ENCODE results near the gene USP6.
"Not testable (repeated sequence)": the region's sequence is repeated elsewhere in the genome, so short reads cannot be mapped to it uniquely, and the experiment has no call there.

USP6 gene

GRCh38 chr17:5122586-5123342 is 6.9 kb downstream of the USP6 start:
- no peak for DNase-seq

- no peak for DNase-seq
Measured at GRCh38 chr17:5123343-5124124, 7.7 kb downstream of the USP6 start.

GRCh38 chr17:5124125-5124760 is 8.4 kb downstream of the USP6 start:
- not testable (repeated sequence) for DNase-seq

GRCh38 chr17:5124896-5125295 is 9.1 kb downstream of the USP6 start:
- not testable (repeated sequence) for DNase-seq

DNA sequence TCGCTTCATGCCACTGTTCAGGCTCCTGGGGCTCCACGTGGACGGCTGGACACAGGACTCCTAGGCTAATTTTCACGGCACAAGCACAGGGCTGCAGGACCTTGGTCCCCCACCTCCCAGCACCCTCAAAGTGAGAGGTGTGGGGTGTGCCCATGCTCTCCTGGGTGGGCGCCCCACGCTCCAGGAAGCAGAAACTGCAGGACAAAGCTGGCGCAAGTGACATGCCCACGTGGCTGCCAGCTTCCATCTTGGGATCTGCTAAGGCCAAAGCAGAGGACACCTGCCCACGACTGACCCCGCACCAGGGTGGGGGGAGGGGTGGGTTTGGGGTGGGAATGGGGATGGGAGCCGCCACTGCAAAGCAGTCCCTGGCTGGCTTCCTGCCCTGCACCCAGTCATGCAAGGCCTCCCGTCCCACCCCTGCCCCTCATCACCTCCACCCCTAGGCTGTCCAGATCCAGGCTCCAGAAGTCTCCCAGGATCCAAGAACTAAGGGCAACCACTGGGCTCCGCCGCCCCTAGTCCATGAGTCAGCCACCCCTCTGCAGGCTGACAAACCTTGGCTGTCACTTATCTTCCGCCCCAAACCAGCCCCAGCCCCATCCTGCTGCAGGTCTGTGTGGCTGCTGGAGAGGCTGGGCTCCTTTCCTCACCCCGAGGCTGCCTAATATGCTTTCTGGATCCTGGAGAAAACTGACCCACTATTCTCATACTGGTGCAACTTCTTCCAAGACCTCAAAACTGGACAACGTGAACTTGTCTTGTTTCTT is 11.1 kb downstream of the USP6 start:
- DNase-seq: no peak

GRCh38 chr17:5127910-5128309 is 12.1 kb downstream of the USP6 start:
- DNase-seq: no peak

DNA sequence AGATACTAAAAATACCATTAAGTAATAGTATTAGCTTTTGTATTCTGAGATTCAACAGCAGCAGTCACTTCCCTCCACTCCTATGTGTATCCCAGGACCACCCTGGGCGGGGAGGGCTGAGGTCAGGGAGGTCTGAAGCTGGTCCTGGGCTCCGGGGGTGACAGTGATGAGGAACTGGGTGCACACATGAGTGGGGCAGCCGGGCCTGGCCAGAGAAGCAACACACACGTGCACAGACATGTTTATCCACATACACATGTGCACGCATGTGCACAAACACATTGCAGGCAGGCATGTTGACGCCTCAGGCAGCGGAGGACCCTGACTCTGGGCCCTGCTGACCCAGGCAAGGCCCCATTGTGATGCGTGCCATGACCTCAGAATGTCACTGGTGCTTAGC is 12.6 kb downstream of the USP6 start:
- not testable (repeated sequence) for DNase-seq

DNA sequence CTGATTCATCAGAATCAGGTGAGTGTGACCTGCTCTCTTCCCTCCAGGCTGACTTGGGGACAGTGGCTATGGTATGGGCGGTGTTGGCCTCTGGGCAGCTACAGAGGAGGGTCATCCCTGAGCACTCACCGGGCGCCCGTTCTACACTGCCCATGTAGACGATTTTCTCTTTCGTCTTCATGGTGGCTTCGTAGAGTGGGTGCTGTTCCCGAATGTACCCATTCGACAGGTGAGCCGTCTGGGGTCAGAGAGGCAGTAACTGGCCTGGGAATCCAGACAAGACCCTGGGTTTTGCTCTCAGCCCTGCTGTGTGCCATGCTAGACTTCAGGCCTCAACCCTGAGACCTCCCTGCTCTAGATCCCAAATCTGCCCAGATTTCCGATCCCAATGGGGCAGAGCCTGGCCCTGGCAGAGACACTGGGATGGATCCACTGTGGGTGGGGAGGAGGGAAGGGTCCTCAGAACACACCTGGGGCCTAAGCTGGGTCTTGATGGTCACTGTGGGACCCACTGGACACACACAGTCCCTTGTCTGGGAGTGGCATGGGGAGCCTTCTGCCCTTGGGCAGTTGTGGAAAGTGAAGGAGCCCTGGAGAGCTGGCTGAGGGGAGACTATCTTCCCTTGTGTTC is 13.2 kb downstream of the USP6 start:
- no peak for DNase-seq

DNA sequence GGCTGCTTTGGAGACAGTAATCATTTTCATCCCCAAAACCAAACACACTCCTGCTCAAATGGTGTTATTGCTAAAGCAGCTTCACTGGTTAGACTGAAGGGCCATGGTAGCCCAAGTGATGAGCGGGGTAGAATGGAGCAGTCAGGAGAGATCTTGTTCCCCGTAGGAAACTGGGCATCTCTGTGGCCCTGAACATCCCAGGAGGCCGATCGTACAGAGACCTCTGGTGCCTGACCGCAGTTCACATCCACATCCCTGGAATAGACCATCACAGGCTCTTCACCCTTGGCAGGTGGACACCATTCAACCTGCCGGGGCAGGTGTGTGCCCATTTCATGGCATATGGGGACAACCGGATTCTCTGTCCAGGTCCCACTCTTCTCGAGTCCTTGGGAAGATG is 13.9 kb downstream of the USP6 start:
- DNase-seq: not testable (repeated sequence)

DNA sequence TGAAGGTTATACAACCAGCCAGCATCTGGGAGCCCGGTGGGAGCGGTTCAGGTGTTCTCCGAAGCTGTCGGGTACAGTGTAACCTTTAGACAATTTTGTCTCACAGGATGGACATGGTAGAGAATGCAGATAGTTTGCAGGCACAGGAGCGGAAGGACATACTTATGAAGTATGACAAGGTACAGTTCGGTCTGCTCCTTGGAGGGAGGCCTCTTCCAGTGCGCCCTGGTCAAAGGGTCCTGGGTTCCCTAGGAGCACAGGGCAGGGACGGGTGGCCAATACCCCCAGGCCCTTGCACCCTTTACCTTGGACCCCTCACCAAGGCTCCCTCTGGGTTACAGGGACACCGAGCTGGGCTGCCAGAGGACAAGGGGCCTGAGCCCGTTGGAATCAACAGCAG is 14.4 kb downstream of the USP6 start:
- not testable (repeated sequence) for DNase-seq

DNA sequence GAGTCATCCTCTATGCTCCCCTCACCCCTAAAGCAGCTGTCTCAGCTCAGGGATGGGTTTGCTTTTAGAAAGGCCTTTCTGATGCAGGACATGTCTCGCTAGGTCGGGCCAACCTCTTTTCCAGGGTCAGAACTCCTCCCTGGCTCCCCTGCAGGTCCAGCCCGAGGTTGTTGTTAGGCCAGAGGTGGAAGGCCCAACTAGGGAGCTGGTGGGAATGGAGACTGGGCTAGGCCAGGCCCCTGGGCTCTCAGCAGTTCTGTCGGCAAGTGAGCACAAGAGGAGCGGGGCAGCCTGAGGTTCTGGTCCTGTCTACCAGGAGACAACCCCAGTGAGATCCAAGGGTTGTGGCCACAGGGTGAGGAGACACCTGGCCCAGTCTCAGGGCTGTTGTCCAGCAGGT is 14.9 kb downstream of the USP6 start:
- DNase-seq: not testable (repeated sequence)

DNA sequence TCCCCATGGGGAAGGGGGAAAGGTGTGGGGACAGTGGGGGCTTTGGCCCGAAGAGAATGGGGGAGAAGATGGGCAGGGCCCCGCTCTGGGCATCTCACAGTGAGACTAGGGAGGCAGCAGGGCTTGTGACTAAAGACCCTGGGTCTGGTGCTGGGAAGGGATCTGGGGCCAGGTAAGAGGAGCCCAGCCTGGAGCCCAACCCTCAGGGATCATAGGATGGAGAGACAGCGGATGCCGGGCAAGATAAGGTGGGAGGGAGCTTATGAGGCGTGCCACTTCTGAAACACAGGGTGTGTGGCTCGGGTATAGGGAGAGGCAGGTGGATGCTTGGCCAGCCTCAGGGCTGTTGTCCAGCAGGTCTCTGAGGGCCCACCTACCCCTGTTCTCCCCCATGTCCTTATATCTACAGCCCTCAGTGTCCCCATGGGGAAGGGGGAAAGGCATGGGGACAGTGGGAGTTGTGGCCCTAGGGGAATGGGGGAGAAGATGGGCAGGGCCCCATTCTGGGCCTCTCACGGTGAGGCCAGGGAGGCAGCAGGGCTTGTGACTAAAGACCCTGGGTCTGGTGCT is 15.4 kb downstream of the USP6 start:
- no peak for DNase-seq

- DNase-seq: not testable (repeated sequence)
Measured at GRCh38 chr17:5131799-5132502, 16.1 kb downstream of the USP6 start.

DNA sequence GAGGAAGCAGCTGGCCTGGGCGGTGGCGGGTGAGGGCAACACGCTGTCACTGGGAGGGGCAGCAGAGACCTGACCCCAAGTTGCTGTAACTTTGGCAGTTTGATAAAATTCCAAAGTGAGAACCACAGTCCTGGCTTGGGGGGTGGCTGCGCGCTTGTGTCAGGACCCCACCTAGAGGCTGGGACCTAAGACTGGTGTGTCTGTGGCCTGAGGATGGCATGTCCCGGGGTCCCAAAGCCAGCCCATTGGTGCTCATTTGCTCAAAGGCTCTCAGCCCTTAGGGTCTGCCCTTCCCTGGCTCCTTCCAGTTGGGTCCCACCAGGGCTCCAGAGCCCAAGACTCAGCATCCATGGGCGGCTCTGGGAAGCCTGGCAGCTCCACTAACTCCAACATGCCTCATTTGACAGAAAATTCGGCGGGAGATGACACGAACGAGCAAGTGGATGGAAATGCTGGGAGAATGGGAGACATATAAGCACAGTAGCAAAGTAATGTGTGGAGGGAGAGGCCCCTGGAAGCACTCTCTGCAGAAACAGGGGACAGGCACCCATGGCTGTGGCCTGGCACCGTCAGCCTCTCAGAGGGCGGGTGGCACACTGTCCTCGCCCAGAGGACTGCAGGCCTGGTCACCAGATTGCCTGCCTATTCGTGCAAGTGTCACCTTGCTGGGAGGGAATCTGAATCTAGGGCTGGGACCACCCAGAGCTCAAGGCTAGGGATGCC is 16.8 kb downstream of the USP6 start:
- DNase-seq: not testable (repeated sequence)

GRCh38 chr17:5133311-5133710 is 17.5 kb downstream of the USP6 start:
- DNase-seq: no peak

- not testable (repeated sequence) for DNase-seq
Measured at GRCh38 chr17:5133961-5134360, 18.1 kb downstream of the USP6 start.

- DNase-seq: not testable (repeated sequence)
Measured at GRCh38 chr17:5134571-5134970, 18.7 kb downstream of the USP6 start.

DNA sequence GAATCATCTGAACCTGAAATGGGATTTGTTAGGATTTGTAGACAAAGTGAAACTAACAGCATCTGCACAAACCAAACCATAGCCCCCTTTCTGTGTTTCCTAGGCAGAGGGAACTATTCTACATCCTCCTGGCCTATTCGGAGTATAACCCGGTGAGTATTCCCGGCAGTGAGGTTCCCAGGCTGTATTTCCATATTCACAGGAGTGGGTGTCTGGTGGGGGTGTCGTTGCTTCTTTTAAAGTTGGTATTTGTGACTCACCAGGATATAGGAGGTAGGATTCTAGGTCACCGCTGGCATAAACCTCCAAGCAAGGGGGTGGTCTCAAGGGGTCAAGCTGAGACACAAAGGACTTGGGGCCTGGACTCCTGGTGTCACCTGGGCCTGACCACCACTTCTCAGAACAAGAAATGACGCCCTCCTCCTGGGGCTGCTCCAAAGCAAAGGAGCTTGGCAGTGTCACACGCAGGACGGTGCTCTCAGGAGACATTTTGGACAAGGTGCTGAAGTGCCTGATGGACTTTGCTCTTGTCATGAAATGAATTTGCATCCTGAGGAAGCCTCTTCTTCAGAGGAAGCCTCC is 19.4 kb downstream of the USP6 start:
- not testable (repeated sequence) for DNase-seq

DNA sequence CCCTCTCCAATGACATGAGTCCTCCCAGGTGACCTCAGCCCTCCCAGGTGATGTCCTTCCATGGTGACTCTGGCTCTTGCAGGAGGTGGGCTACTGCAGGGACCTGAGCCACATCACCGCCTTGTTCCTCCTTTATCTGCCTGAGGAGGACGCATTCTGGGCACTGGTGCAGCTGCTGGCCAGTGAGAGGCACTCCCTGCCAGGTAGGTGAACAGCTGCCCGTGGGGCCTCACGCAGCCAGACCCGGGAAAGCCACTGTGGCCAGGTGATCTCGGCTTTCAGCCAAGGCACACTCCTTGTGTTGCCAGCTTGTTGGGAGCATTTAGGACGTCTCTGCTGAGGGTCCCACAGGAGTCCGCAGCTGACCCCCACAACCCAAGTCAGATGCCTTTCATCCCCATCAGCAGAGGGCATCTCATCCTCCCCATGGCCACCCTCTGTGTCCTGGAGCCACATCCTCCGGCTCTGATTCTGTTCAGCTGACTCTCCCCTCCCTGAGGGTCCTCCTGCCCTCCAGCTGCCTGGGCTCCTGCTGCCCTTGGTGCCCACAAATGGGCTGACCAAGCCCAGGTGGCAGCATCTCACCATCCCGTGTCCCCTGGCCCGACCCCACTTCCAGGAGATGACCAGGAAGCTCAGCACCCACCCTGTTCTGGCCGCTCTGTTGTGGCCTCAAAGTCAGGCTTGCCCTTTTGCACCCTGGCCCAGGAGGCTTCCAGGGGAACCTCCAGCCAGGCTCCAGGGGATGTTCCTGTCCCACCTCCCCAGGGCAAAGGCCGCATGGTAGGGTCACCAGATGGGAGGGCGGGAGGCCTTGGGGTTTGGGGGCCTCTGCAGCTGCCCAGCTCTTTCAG is 20.1 kb downstream of the USP6 start:
- no peak for DNase-seq

All from SIG-M5 (cell line).